Ascending aorta (tissue), 2 donors: ENCODE measurements around the gene GRIK3. TPM values are rescaled to one million over a fixed set of nuclear protein-coding genes. Genes with fewer than 3 reads are reported as not detected.

ENCODE experiments used
- DNase-seq, 2 donors: peaks; one replicate each; pipeline ENCODE4 v3.0.0-alpha.2; 2019; ENCODE audit warnings: low spot score in 2 of 2
- H3K27ac ChIP-seq, 2 donors: fragments of 200-600 bp; sonication (generic); one replicate each; pipeline ENCODE4 v1.5.1; 2016 to 2017; ENCODE audit warnings: mild to moderate bottlenecking in 1 of 2
- H3K27me3 ChIP-seq: fragments of 200-600 bp; sonication (generic); one replicate; pipeline ENCODE4 v1.5.1; 2017
- H3K36me3 ChIP-seq, 2 donors: fragments of 200-600 bp; sonication (generic); one replicate each; pipeline ENCODE4 v1.5.1; 2016
- H3K4me1 ChIP-seq, 2 donors: fragments of 200-600 bp; sonication (generic); one replicate each; pipeline ENCODE4 v1.5.1; 2016 to 2017; ENCODE audit warnings: mild to moderate bottlenecking in 1 of 2
- H3K4me3 ChIP-seq, 2 donors: fragments of 200-600 bp; sonication (generic); one replicate each; pipeline ENCODE4 v1.5.1; 2016 to 2017; ENCODE audit warnings: mild to moderate bottlenecking in 1 of 2
- H3K9me3 ChIP-seq, 2 donors: fragments of 200-600 bp; sonication (generic); one replicate each; pipeline ENCODE4 v1.5.1; 2016
- CTCF ChIP-seq, 3 experiments: fragments of 200-600 bp in 2 of 3; fragments of 450-650 bp in 1 of 3; sonication (generic) in 2 of 3; IDR thresholded peaks; one replicate each; pipeline ENCODE4 v1.5.1; 2016 to 2019; ENCODE audit warnings: antibody characterized with exemption in 3 of 3, mild to moderate bottlenecking in 1 of 3, moderate library complexity in 1 of 3
- intact Hi-C: fragments of 100-400 bp; cut with DNase I; formaldehyde crosslinking; loops from one replicate; pipeline ENCODE4 v1.15.1; 2023
- total RNA-seq: library from RNA; depleted of rRNA; stranded (reverse); fragments of >200 nt; gene quantifications from one replicate; pipeline ENCODE4 v1.1.0, GENCODE V29; 2016

Gene GRIK3
- total RNA-seq, 1 donor from 2014 or later: under 0.01 TPM

- Histone ChIP-seq H3K27me3 (no peaks in the 10 kb centered on the region), H3K9me3 (no peaks in the 10 kb centered on the region), H3K36me3 (no peaks in the 10 kb centered on the region), H3K4me1 (no peaks in the 10 kb centered on the region), H3K4me3 (no peak overlapping the region), H3K27ac (no peak overlapping the region)
- no peak for TF ChIP-seq CTCF (IDR thresholded peaks at IDR 0.05)
- intact Hi-C loops: no loop called here
- no peak for DNase-seq
Observed at GRCh38 chr1:36941316-36941978, 92.9 kb downstream of the GRIK3 start.

- Histone ChIP-seq H3K9me3 (no peaks in the 10 kb centered on the region), H3K27me3 (no peaks in the 10 kb centered on the region), H3K36me3 (no peaks in the 10 kb centered on the region), H3K27ac (no peak overlapping the region), H3K4me3 (no peak overlapping the region), H3K4me1 (no peaks in the 10 kb centered on the region)
- TF ChIP-seq CTCF (IDR thresholded peaks at IDR 0.05): no peak
- DNase-seq: no peak
- intact Hi-C loops: no loop called here
Observed at GRCh38 chr1:36938819-36939218, 95.5 kb downstream of the GRIK3 start.

GRCh38 chr1:36937371-36937770 is 96.9 kb downstream of the GRIK3 start:
- Histone ChIP-seq H3K27me3 (no peaks in the 10 kb centered on the region), H3K4me3 (no peak overlapping the region), H3K9me3 (no peaks in the 10 kb centered on the region), H3K4me1 (no peaks in the 10 kb centered on the region), H3K36me3 (no peaks in the 10 kb centered on the region), H3K27ac (no peak overlapping the region)
- no peak for DNase-seq
- intact Hi-C loops: no loop called here
- no peak for TF ChIP-seq CTCF (IDR thresholded peaks at IDR 0.05)

- H3K9me3 ChIP-seq: no peaks in the 10 kb centered on the region
- TF ChIP-seq CTCF (IDR thresholded peaks at IDR 0.05): no peak
- DNase-seq: no peak
- no peak overlapping the region for H3K27ac ChIP-seq
- H3K27me3 ChIP-seq: no peaks in the 10 kb centered on the region
- H3K4me1 ChIP-seq: no peaks in the 10 kb centered on the region
- no peaks in the 10 kb centered on the region for H3K36me3 ChIP-seq
- intact Hi-C loops: no loop called here
- no peak overlapping the region for H3K4me3 ChIP-seq
Observed at GRCh38 chr1:36934061-36934460, 100.3 kb downstream of the GRIK3 start.

- no peak for DNase-seq
- Histone ChIP-seq H3K36me3 (no peaks in the 10 kb centered on the region), H3K27ac (no peak overlapping the region), H3K9me3 (no peaks in the 10 kb centered on the region), H3K27me3 (no peaks in the 10 kb centered on the region), H3K4me3 (no peak overlapping the region), H3K4me1 (no peaks in the 10 kb centered on the region)
- intact Hi-C loops: no loop called here
- no peak for TF ChIP-seq CTCF (IDR thresholded peaks at IDR 0.05)
Observed at GRCh38 chr1:36927826-36928225, 106.5 kb downstream of the GRIK3 start.

GRCh38 chr1:36925251-36925650 is 109.1 kb downstream of the GRIK3 start:
- H3K4me1 ChIP-seq: no peaks in the 10 kb centered on the region
- H3K9me3 ChIP-seq: no peaks in the 10 kb centered on the region
- no peaks in the 10 kb centered on the region for H3K36me3 ChIP-seq
- H3K27ac ChIP-seq: no peak overlapping the region
- H3K4me3 ChIP-seq: no peak overlapping the region
- no peak for DNase-seq
- no peak for TF ChIP-seq CTCF (IDR thresholded peaks at IDR 0.05)
- H3K27me3 ChIP-seq: no peaks in the 10 kb centered on the region
- intact Hi-C loops: no loop called here
